Measurements from ENCODE around the gene ENKUR.

DNA sequence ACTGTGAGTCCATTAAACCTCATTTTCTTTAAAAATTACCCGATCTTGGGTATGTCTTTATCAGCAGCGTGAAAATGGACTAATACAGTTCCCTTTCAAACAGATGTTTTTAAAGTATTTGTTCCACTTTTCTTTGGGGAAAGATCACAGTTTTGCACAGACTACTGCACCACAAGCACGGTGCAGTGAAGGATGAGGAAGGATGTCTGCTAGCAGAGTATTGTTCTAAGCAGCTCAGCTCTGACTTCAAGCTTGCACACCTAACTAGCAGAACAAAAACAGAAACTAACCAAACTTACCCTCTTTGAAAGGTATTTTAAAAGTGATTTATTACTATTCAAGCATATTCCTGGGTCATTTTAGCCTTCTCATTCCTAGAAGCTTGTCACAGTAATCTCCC, 20.4 kb upstream of the ENKUR start:
- no peak for TF ChIP-seq CTCF (conservative IDR thresholded peaks at IDR 0.05; ENCODE audit: low read depth, low read length)
- no peak for TF ChIP-seq EZH2phosphoT487 (IDR thresholded peaks at IDR 0.05; ENCODE audit: borderline replicate concordance, low read length)

Data from PC-3 (cell line).